ENCODE measurements around the gene PGP.
"Not testable (repeated sequence)": the region's sequence is repeated elsewhere in the genome, so short reads cannot be mapped to it uniquely, and the experiment has no call there.

PGP gene

DNA sequence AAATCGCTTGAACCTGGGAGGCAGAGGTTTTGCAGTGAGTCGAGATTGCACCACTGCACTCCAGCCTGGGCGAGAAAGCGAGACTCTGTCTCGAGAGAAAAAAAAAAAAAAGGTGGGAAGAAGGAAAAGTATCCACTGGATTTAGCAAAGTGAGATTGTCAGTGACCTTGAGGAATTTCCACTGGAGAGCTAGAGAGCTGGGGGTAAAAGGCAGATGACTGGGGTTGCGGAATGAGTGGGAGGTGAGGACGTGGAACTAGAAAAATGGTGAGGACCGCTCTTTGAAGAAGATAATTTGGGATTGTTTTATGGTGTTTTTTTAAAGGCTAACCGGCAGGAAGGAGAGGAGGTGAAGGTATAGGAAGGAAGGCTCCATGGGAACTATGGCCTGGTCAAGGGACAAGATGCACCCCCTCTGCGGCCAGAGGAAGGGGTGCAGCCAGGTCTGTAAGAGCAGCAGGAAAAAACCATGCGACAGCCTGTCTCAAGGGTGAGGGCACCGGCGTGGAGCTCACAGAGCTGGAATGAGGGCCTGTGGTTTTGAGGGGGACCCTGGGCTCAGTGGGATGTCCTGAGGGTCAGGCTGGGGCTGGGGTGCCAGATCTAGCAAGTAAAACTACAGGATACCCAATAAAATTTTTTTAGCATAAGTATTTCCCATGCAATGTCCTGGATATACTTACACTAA, 10.1 kb downstream of the PGP start:
- peaks cover 4% of the 10 kb centered on the region for H3K27me3 ChIP-seq (ENCODE audit: control insufficient read depth, insufficient read depth, low read length)
- no peak overlapping the region for H3K27ac ChIP-seq (ENCODE audit: low read length)
- no peaks in the 10 kb centered on the region for H3K9me3 ChIP-seq (ENCODE audit: control insufficient read depth, low read depth, low read length)
- peak overlapping the region; percentile 96 for H3K4me3 ChIP-seq (ENCODE audit: low read length)
- H3K9ac ChIP-seq (ENCODE audit: low read length) = peak overlapping the region; percentile 75
- H3K36me3 ChIP-seq (ENCODE audit: control insufficient read depth, low read depth, low read length) = peaks cover 24% of the 10 kb centered on the region
- no peaks in the 10 kb centered on the region for H3K4me1 ChIP-seq (ENCODE audit: control insufficient read depth, low read depth, low read length)

DNA sequence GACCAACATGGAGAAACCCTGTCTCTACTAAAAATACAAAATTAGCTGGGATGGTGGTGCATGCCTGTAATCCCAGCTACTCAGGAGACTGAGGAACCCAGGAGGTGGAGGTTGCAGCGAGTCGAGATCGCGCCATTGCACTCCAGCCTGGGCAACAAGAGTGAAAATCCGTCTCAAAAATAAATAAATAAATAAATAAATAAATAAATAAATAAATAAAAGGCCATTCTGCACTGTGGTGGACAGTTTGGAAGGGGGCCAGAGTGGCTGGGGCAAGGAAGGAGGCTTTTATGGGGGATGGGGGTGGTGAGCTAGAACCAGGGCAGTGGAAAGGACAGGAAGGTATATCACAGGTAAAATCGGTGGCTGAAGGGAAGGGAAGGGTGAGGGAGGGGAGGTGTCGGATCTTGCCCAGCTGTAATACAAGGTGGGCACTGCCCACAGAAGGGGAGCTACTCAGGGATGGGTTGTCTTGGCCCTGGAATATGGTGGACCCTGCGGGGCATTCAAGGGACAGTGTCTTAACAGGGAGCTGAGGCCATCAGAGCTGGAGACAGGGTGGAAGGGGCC, 11.4 kb downstream of the PGP start:
- not testable (repeated sequence) for H3K4me1 ChIP-seq (ENCODE audit: control insufficient read depth, low read depth, low read length); H3K9ac ChIP-seq (ENCODE audit: low read length); H3K4me3 ChIP-seq (ENCODE audit: low read length); H3K27ac ChIP-seq (ENCODE audit: low read length); H3K9me3 ChIP-seq (ENCODE audit: control insufficient read depth, low read depth, low read length)
- peaks cover 17% of the 10 kb centered on the region for H3K27me3 ChIP-seq (ENCODE audit: control insufficient read depth, insufficient read depth, low read length)
- H3K36me3 ChIP-seq (ENCODE audit: control insufficient read depth, low read depth, low read length) = peaks cover 11% of the 10 kb centered on the region

DNA sequence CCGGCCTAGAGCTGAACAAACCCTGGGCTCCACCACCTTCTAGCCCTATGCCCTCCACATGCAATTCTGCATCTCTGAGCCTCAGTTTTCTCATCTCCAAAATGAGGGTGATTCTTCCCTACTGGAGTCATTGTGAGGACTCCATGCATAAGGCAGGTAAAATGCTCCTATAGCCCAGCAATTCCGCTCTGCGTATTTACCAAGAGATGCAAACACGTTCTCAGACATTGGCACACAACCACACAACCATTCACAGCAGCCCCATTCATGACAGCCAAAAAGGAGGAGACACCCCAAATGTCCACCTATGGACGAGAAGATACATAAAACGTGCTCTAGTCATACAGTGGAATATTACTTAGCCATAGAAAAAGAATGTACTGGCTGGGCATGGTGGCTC, 14.3 kb downstream of the PGP start:
- H3K4me3 ChIP-seq (ENCODE audit: low read length) = no peak overlapping the region
- no peak overlapping the region for H3K9ac ChIP-seq (ENCODE audit: low read length)
- H3K4me1 ChIP-seq (ENCODE audit: control insufficient read depth, low read depth, low read length) = peaks cover 2% of the 10 kb centered on the region
- no peaks in the 10 kb centered on the region for H3K36me3 ChIP-seq (ENCODE audit: control insufficient read depth, low read depth, low read length)
- H3K9me3 ChIP-seq (ENCODE audit: control insufficient read depth, low read depth, low read length) = no peaks in the 10 kb centered on the region
- peaks cover 37% of the 10 kb centered on the region for H3K27me3 ChIP-seq (ENCODE audit: control insufficient read depth, insufficient read depth, low read length)
- no peak overlapping the region for H3K27ac ChIP-seq (ENCODE audit: low read length)

DNA sequence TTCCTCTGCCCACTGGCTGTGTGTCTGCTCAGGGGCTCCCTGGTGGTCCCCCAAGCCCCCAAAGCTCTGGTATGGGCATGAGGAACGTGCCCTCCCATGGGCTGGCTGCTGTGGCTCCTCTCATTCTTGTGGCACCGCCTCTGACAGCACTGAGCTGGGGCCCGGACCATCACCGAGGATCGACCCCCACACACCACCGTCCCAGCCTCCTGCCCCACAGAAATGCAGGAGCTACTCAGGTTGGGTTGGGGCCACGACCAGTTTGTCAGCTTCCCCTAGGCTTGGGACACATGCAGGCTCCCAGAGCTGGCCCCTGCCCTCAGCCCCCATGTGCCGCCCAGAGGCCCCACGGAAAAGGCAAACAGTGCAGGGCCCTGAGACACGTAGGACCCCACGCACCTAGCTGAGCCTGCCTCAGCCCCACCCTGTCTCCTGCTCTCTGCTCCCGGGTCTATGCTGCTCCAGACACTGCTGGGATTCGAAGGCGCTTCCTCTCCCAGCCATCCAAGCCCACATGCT, 15.0 kb downstream of the PGP start:
- peaks cover 42% of the 10 kb centered on the region for H3K27me3 ChIP-seq (ENCODE audit: control insufficient read depth, insufficient read depth, low read length)
- H3K4me1 ChIP-seq (ENCODE audit: control insufficient read depth, low read depth, low read length) = peaks cover 2% of the 10 kb centered on the region
- no peak overlapping the region for H3K9ac ChIP-seq (ENCODE audit: low read length)
- no peaks in the 10 kb centered on the region for H3K36me3 ChIP-seq (ENCODE audit: control insufficient read depth, low read depth, low read length)
- no peaks in the 10 kb centered on the region for H3K9me3 ChIP-seq (ENCODE audit: control insufficient read depth, low read depth, low read length)
- H3K4me3 ChIP-seq (ENCODE audit: low read length) = no peak overlapping the region
- no peak overlapping the region for H3K27ac ChIP-seq (ENCODE audit: low read length)

DNA sequence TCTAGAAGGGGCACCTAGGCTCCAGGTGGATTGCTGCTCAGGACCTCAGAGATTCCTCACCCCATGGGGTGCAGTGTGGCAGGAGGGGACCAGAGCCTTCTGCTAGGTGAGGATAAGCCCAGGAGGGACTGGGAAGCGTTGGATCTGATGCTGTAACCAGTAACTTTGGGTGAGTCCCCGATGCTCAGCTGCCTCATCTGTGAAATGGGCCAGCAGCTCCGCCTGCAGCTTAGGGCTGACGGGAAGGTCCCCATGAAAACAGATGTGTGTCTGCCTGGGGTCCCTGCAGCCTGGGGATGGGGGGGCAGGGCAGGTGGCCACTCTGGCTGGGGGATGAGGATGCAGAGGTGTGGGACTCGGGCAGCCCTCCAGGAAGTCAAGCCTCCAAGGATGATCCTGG, 15.5 kb downstream of the PGP start:
- Histone ChIP-seq H3K9ac (ENCODE audit: low read length) (no peak overlapping the region), H3K27me3 (ENCODE audit: control insufficient read depth, insufficient read depth, low read length) (peaks cover 42% of the 10 kb centered on the region), H3K4me1 (ENCODE audit: control insufficient read depth, low read depth, low read length) (peaks cover 2% of the 10 kb centered on the region), H3K9me3 (ENCODE audit: control insufficient read depth, low read depth, low read length) (no peaks in the 10 kb centered on the region), H3K4me3 (ENCODE audit: low read length) (no peak overlapping the region), H3K27ac (ENCODE audit: low read length) (no peak overlapping the region), H3K36me3 (ENCODE audit: control insufficient read depth, low read depth, low read length) (no peaks in the 10 kb centered on the region)

DNA sequence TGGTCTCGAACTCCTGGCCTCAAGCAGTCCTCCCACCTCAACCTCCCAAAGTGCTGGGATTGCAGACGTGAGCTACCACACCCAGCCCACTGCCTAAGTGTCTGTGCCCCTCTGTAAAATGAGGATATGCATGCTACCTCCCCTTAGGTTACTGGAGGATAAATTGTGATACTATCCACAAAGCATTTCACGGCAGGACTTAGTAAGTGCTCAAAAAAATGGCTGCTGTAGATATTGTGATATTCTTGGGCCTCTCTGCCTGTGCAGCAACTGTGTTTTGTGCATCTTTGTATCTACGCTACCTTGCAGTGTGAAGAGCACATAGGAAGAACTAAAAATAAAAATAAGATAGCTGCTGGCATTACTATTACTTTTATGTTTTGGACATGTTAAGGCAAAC, 16.4 kb downstream of the PGP start:
- Histone ChIP-seq H3K4me1 (ENCODE audit: control insufficient read depth, low read depth, low read length) (peaks cover 2% of the 10 kb centered on the region), H3K27me3 (ENCODE audit: control insufficient read depth, insufficient read depth, low read length) (peaks cover 42% of the 10 kb centered on the region), H3K36me3 (ENCODE audit: control insufficient read depth, low read depth, low read length) (no peaks in the 10 kb centered on the region), H3K9ac (ENCODE audit: low read length) (no peak overlapping the region), H3K4me3 (ENCODE audit: low read length) (no peak overlapping the region), H3K9me3 (ENCODE audit: control insufficient read depth, low read depth, low read length) (no peaks in the 10 kb centered on the region), H3K27ac (ENCODE audit: low read length) (no peak overlapping the region)

DNA sequence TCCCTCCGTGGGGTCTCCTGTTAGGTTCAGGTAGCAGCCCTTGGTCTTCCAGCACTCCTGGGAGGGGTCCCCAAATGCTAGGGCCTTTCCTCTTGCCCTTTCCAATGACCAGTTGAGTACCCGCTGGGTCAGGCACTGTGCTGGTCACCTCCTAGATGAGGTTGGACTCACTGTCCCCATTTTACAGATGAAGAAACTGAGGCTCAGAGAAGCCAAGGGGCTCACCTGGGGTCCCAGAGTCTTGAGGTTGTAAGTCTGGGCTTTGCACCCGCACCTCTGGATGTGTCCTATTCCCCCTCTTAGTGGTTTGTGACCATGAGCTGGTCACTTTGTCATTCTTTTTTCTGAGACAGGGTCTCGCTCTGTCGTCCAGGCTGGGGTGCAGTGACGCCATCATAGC, 16.9 kb downstream of the PGP start:
- Histone ChIP-seq H3K9ac (ENCODE audit: low read length) (no peak overlapping the region), H3K9me3 (ENCODE audit: control insufficient read depth, low read depth, low read length) (no peaks in the 10 kb centered on the region), H3K27me3 (ENCODE audit: control insufficient read depth, insufficient read depth, low read length) (peaks cover 42% of the 10 kb centered on the region), H3K4me1 (ENCODE audit: control insufficient read depth, low read depth, low read length) (peaks cover 2% of the 10 kb centered on the region), H3K36me3 (ENCODE audit: control insufficient read depth, low read depth, low read length) (no peaks in the 10 kb centered on the region), H3K4me3 (ENCODE audit: low read length) (no peak overlapping the region), H3K27ac (ENCODE audit: low read length) (no peak overlapping the region)

DNA sequence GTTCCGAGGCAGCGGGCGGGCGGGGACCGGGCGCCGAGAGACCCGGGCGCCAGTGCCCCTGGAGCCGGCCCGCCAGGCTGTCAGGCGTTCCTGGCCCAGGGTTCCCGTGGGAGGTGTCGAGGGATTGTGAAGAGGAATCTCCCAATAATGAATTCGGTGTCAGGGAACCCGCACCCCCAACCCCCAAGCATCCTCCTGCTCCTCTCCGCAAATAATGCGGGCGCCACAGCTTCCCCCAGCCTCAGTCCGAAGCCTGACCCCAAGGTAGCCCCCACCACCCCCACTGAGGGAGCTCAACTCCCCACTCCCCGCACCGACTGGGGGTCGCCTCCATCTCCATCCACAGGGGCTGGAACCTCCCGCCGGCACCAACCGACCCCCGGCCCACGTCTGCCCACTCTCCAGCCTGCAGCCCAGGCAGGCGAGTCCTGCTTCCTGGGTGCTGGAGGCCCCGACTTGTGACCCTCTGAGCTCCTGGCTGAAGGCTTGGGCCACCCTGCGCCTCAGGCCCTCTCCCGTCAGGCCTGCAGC, 17.6 kb downstream of the PGP start:
- Histone ChIP-seq H3K4me1 (ENCODE audit: control insufficient read depth, low read depth, low read length) (peaks cover 2% of the 10 kb centered on the region), H3K4me3 (ENCODE audit: low read length) (peak overlapping the region; percentile 30), H3K9me3 (ENCODE audit: control insufficient read depth, low read depth, low read length) (no peaks in the 10 kb centered on the region), H3K36me3 (ENCODE audit: control insufficient read depth, low read depth, low read length) (no peaks in the 10 kb centered on the region), H3K9ac (ENCODE audit: low read length) (no peak overlapping the region), H3K27ac (ENCODE audit: low read length) (no peak overlapping the region), H3K27me3 (ENCODE audit: control insufficient read depth, insufficient read depth, low read length) (peaks cover 42% of the 10 kb centered on the region)

DNA sequence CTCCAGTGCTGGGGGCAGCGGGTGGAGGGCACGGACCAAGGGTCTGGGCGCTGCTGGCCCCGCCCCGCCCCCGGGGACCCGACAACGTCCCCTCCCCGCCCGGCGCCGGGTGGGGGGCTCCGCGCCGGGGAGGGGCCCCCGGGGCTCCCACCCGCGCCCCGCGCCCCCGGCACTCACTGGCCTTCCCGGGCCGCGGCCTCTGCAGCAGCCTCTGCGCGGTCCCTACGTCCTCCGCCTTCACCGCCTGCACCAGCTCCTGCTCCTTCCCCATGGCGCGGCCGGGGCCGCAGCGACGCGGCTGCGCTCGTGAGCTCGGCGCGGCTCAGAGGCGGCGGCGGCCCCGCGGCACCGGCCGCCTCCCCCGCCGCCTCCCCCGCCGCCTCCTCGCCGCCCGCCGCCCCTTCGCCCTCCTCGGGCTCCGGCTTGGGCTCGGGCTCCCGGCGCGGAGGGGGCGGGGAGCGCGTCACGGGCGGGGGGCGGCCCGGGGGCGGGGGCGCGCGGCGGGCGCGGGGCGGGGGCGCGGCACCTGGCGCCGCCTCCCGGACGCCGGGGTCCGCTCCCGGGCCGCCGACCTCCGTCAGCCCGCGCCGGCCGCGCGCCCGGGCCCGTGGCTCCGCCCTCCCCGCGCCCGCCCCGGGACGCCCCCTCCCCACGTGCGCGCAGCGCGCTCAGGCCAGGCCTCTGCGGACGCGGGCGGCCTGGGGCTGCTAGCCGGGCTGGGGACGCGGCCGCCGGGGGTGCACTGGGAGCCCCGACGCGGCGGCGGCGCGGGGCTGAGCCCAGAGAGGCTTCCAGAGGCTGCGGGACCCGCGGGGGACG, 18.3 kb downstream of the PGP start, which contains the start of gene CASKIN1:
CASKIN1 (minus strand) TSS at position 444 of the 819 bp plus-strand sequence; CDS start at position 271, 173 bp downstream.
- no peaks in the 10 kb centered on the region for H3K9me3 ChIP-seq (ENCODE audit: control insufficient read depth, low read depth, low read length)
- peaks cover 42% of the 10 kb centered on the region for H3K27me3 ChIP-seq (ENCODE audit: control insufficient read depth, insufficient read depth, low read length)
- H3K36me3 ChIP-seq (ENCODE audit: control insufficient read depth, low read depth, low read length) = no peaks in the 10 kb centered on the region
- no peak within 1 kb of the TSS for H3K9ac ChIP-seq (ENCODE audit: low read length)
- peak within 1 kb of the TSS; percentile 58 for H3K4me3 ChIP-seq (ENCODE audit: low read length)
- H3K4me1 ChIP-seq (ENCODE audit: control insufficient read depth, low read depth, low read length) = peaks cover 2% of the 10 kb centered on the region
- no peak within 1 kb of the TSS for H3K27ac ChIP-seq (ENCODE audit: low read length)

DNA sequence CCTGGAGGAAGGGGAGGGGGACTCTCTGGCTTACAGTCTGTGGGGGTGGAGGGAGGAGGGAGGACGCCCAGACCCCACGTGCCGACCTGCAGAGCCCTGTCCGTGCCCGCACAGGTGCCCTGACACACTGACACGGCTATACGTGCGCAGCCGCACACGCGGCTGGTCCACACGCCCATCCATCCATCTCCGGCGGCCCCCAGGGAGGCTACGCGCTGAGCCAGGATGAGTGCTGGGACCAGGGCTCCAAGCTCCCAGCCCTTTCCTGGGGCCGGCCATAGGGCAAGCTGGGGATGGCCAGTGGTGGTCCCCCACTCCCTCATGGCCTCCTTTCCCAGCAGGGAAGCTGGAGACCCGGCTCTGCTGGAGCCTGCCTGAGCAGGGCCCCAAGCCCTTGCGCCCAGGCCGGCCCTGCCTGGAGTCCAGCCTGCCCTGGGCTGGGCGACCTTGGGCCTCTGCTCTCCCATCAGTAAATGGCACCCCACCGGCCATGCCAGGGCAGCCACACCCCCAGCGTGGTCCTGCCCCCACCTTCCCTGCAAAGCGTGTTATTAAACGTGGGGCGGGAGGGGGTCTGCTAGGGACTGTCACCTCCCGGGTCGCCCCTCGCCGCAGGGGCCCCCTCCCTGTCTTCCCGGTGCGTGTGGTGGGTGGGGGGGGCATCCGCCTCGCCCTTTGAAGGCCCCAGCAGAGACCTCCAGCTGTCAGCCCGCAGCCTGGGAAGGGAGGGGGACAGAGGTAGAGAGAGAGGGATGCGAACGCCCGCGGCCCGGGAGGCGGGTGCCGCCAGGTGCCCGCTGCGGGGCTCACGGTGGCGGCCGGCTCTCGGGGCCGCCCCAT, 19.1 kb downstream of the PGP start:
- peak overlapping the region; percentile 58 for H3K4me3 ChIP-seq (ENCODE audit: low read length)
- H3K27ac ChIP-seq (ENCODE audit: low read length) = no peak overlapping the region
- peaks cover 2% of the 10 kb centered on the region for H3K4me1 ChIP-seq (ENCODE audit: control insufficient read depth, low read depth, low read length)
- no peaks in the 10 kb centered on the region for H3K36me3 ChIP-seq (ENCODE audit: control insufficient read depth, low read depth, low read length)
- H3K27me3 ChIP-seq (ENCODE audit: control insufficient read depth, insufficient read depth, low read length) = peaks cover 42% of the 10 kb centered on the region
- no peak overlapping the region for H3K9ac ChIP-seq (ENCODE audit: low read length)
- H3K9me3 ChIP-seq (ENCODE audit: control insufficient read depth, low read depth, low read length) = no peaks in the 10 kb centered on the region
